HFFc6 (cell line): Measurements from ENCODE around the gene CCNL2. TPM values are rescaled to one million over a fixed set of nuclear protein-coding genes. Genes with fewer than 3 reads are reported as not detected.

ENCODE experiments used
- DNase-seq: peaks from one replicate; pipeline ENCODE4 v3.0.0-alpha.2; 2018
- H3K27ac Mint-ChIP-seq: 2 replicates; pipeline ENCODE4 v1.8.0; 2020; ENCODE audit warnings: mild to moderate bottlenecking, mixed read lengths
- H3K27me3 Mint-ChIP-seq: 2 replicates; pipeline ENCODE4 v1.8.0; 2021; ENCODE audit warnings: mild to moderate bottlenecking, moderate library complexity, mixed read lengths; ENCODE audit not compliant: insufficient read depth
- H3K36me3 Mint-ChIP-seq: 2 replicates; pipeline ENCODE4 v1.8.0; 2021; ENCODE audit warnings: low read depth, mixed read lengths
- H3K4me1 Mint-ChIP-seq: 2 replicates; pipeline ENCODE4 v1.8.0; 2020; ENCODE audit warnings: low read depth, mixed read lengths
- H3K4me3 Mint-ChIP-seq: 2 replicates; pipeline ENCODE4 v1.8.0; 2020; ENCODE audit warnings: mild to moderate bottlenecking, moderate library complexity, mixed read lengths
- H3K9me3 Mint-ChIP-seq: 2 replicates; pipeline ENCODE4 v1.8.0; 2020; ENCODE audit warnings: mild to moderate bottlenecking, mixed read lengths
- CTCF ChIP-seq: fragments of 200-600 bp; sonication (generic); IDR thresholded peaks from 2 replicates; pipeline ENCODE4 v1.5.0; 2021; ENCODE audit warnings: antibody characterized with exemption, mild to moderate bottlenecking
- total RNA-seq, 6 experiments: library from RNA; stranded (reverse); fragmentation: NEBNext Ultra II Directional; extraction: Animal tissue kit (Norgen Biotek cat#: 25700); gene quantifications; 2 replicates in 1 of 6; 3 replicates in 5 of 6; pipeline ENCODE4 v1.2.3, GENCODE V29; 2021

The CCNL2 gene
- total RNA-seq, 6 experiments from 2014 or later, result 96.2 to 115 (median 104) TPM

GRCh38 chr1:1435911-1436629, 36.9 kb upstream of the CCNL2 start:
- Mint-ChIP-seq H3K27me3 (peaks cover 4% of the 10 kb centered on the region; the same call in 1 of the 2 replicates), H3K27ac (no peak overlapping the region), H3K9me3 (no peaks in the 10 kb centered on the region), H3K4me3 (no peak overlapping the region), H3K4me1 (no peaks in the 10 kb centered on the region), H3K36me3 (no peaks in the 10 kb centered on the region)
- no peak for DNase-seq
- no peak for TF ChIP-seq CTCF

GRCh38 chr1:1435106-1435903, 36.2 kb upstream of the CCNL2 start, which contains the start of gene VWA1:
Gene VWA1, plus strand, starts transcription at chr1:1435690. Its CDS starts 59 bp downstream, at chr1:1435749.
- no peak within 1 kb of the TSS for H3K4me3 Mint-ChIP-seq
- no peaks in the 10 kb centered on the region for H3K36me3 Mint-ChIP-seq
- peaks cover 4% of the 10 kb centered on the region; the same call in 1 of the 2 replicates for H3K27me3 Mint-ChIP-seq
- no peak for TF ChIP-seq CTCF
- no peak within 1 kb of the TSS for H3K27ac Mint-ChIP-seq
- DNase-seq, result no peak
- H3K4me1 Mint-ChIP-seq, result no peaks in the 10 kb centered on the region; the same call in 1 of the 2 replicates
- no peaks in the 10 kb centered on the region for H3K9me3 Mint-ChIP-seq

GRCh38 chr1:1434824-1435105, 35.6 kb upstream of the CCNL2 start:
- H3K4me1 Mint-ChIP-seq, result peaks cover 5% of the 10 kb centered on the region; the same call in 1 of the 2 replicates
- TF ChIP-seq CTCF, result no peak
- no peaks in the 10 kb centered on the region for H3K9me3 Mint-ChIP-seq
- no peak for DNase-seq
- peaks cover 4% of the 10 kb centered on the region; the same call in 1 of the 2 replicates for H3K27me3 Mint-ChIP-seq
- H3K36me3 Mint-ChIP-seq, result no peaks in the 10 kb centered on the region
- H3K27ac Mint-ChIP-seq, result no peak overlapping the region
- H3K4me3 Mint-ChIP-seq, result no peak overlapping the region

- no peak for DNase-seq
- no peak for TF ChIP-seq CTCF
- Mint-ChIP-seq H3K36me3 (no peaks in the 10 kb centered on the region), H3K9me3 (no peaks in the 10 kb centered on the region), H3K27ac (no peak overlapping the region), H3K27me3 (peaks cover 4% of the 10 kb centered on the region; the same call in 1 of the 2 replicates), H3K4me1 (peaks cover 9% of the 10 kb centered on the region; the same call in 1 of the 2 replicates), H3K4me3 (no peak overlapping the region)
Measured at GRCh38 chr1:1434131-1434823, 35.1 kb upstream of the CCNL2 start.

- no peaks in the 10 kb centered on the region for H3K36me3 Mint-ChIP-seq
- no peak for TF ChIP-seq CTCF
- H3K4me3 Mint-ChIP-seq, result no peak overlapping the region
- peaks cover 9% of the 10 kb centered on the region; the same call in 1 of the 2 replicates for H3K4me1 Mint-ChIP-seq
- H3K27me3 Mint-ChIP-seq, result peaks cover 4% of the 10 kb centered on the region; the same call in 1 of the 2 replicates
- no peaks in the 10 kb centered on the region for H3K9me3 Mint-ChIP-seq
- DNase-seq, result no peak
- H3K27ac Mint-ChIP-seq, result no peak overlapping the region
Measured at GRCh38 chr1:1433804-1434130, 34.6 kb upstream of the CCNL2 start.
